ENCODE data around the gene PLD4. TPM values are rescaled to one million over a fixed set of nuclear protein-coding genes. Genes with fewer than 3 reads are reported as not detected.

PLD4 gene
- total RNA-seq, 1 donor from 2014 or later = 0.80 TPM

- ATAC-seq = peak; percentile 17
These were observed 31.7 kb downstream of the PLD4 start for GRCh38 chr14:104956290-104956890.

- ATAC-seq = peak; percentile 33
These were observed 32.8 kb downstream of the PLD4 start for GRCh38 chr14:104957146-104958113.

GRCh38 chr14:104964546-104964945 is 39.9 kb downstream of the PLD4 start:
- no peak for ATAC-seq

DNA sequence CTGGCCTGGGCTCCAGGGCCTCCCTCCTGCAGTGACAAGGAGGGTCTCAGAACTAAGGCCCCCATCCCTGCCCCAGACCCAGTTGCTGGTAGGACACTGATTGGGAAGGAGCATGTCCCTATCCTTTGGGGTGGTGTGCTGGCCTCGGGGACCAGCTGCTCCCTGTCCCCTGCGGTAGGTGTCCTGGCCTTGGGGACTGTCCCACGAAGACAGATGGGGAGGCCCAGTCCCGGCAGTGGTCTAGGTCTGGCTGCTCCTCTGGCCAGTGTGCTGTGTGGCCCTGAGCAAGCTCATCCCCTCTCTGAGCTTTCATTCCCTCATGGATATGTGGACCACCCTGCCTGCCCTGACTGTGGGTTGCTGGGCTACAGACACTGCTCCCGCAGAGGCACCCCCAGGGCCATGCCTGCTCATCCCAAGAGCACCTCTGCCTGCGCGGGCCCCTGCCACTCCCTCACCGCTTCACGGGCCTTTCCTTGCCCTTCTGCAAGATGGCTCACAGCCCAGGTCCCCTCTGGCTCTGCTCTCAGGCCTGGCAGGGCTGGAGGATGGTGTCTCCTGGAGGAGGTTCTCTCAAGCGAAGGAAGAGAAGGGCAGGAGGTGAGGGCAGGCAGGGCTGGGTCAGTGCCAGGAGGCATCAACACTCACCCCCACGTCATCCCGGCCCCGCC is 41.0 kb downstream of the PLD4 start:
- no peak for ATAC-seq

GRCh38 chr14:104966261-104966865 is 41.7 kb downstream of the PLD4 start:
- ATAC-seq = no peak

- ATAC-seq = peak; percentile 25
These were observed 42.3 kb downstream of the PLD4 start for GRCh38 chr14:104966981-104967385.

GRCh38 chr14:104967386-104968152 is 42.9 kb downstream of the PLD4 start:
- ATAC-seq = peak; percentile 77

GRCh38 chr14:104968153-104968527 is 43.5 kb downstream of the PLD4 start:
- peak; percentile 9 for ATAC-seq

DNA sequence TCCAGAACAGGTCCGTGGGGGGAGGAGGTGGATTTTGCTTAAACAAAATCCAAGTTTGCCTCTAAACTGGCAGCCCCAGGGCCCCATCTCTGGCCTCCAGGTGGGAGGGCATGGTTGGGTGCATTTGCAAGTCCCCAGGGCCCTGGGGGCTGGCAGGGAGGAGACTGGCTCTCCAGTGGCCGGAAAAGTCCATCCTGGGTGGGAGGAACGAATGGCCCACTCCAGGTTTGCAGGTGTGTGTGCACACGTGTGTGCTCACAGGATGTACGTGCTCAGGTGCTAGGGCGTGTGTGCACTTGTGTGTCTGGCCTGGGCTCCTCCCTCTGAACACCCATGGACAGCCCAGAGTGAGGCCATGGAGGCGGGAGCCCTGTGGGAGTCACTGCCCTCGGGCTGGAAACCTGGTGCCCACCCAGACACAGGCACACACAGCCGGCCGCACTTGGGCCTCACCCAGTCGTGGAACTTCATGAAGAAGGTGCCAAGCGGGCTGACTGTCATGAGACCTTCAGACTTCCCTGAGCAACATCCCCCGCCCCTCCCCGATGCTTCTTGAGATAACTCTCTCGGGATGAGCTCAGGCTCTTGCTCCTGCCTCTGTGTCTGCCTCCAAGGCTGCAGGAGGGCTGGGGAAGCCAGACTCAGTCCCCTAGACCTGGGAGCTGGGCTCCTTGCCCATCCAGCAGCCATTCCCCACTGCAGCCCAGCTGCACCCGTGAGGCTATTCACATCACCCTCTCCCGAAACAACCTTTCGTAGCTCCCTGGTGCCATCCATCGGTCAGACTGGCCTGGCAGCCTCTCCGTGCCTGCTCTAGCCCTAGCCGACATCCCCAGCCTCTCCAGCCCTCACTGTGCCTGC is 44.1 kb downstream of the PLD4 start:
- ATAC-seq = peak; percentile 48

DNA sequence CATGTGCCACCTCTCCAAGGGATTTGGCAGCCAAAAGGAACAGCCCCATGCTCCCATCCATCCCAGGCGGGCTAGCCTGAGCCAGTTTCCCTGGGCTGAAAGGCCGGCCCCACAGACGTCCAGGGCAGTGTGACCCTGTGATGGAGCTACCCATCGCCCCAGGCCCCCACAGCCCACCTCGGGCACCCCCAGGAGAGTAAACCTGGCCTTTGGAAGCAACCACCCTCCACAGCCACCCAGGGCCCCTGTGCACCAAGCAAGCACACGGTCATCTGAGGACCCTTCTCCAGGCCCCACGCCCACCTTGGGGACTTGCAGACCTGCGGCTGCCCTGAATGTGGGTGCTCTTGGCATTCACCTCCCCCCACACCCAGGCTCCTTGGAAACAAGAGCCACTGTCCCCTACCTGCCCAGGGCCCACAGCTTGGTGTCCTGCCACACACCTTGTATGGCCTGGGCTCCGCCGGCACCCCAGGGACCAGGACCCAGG is 45.1 kb downstream of the PLD4 start:
- no peak for ATAC-seq

- ATAC-seq = peak; percentile 39
These were observed 45.8 kb downstream of the PLD4 start for GRCh38 chr14:104970231-104971068.

DNA sequence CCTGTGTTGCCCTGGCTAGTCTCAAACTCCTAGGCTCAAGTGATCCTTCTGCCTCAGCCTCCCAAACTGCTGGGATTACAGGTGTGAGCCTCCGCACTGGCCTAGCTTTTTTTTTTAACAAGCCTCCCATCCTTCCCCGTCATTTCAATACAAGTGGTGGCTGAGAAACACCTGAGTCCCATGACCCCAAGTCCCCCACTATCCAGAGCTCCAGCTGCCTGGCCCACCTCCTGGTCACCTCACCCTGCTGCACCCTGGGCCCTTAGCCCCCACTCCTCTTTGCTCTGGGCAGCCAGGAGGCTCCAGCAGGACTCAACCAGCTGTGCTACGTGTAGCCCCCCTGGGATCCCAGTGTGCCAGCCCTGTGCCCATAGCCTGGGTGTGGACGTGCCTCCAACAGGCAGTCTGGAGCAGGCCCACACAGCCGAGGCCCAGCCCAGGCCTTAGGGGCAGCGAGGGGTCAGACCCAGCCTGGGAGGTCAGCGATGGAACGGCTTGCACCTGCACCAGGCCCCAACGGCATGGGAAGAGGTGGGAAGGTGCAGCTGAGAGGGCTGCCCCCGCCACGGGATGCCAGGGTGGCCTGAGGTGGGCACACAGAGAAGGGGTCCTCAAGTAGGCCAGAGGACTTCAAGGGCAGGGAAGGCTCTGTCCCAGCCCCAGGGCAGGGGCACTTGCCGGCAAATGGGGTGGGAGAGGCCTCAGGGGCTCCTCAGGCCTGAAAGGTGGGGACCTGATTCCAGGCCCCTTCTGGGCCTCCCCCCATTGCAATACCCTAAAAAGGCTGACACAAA is 47.0 kb downstream of the PLD4 start:
- no peak for ATAC-seq

DNA sequence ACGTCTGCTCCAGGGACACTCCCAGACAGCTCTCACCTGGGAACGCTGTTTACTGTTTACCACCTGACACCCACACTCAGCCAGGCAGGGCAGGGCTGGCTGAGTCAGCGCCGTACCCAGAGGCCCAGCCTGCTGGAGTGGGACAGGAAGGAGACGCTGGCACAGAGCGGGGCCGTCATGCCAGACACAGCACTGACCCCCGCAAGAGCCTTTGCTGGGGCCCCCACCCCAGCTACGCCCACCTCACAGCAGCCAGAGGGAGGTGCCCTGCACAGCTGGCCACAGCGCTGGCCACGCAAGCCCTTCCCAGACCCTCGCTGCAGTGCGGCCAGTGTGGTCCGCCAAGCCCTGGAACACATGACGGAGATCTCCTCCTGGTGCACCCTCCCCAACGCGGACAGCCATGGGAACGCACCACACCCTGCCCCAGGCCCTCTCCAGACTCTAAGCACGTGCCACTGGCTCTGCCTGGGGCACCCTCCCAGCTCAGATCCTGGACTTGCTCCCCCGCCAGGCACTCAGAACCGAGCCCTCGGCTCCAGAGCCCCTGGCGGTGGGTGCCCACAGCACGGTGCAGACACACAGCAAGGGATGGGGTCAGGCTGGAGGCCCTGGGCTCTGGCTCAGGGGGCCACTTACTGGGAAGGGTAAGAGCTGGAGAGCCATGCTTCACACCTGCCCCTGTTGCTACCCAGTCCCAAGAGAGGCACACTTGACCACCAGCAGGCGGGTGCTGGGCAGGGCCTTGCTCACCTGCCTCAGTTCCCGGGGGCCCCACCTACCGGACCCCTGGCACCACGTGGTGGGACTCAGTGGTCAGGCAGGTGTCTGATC is 47.8 kb downstream of the PLD4 start:
- peak; percentile 58 for ATAC-seq

DNA sequence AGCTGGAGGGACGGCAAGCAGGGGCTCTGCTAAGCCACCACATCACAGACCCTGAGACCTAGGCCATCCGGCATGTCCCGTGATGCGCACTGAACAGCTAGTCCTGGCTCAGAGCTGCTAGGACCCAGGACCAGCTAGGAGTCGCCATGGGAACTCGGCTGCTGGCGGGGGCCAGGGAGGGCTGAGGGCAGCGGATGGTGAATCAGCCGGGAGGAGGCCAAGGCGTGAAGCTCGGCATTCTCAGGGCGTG is 48.4 kb downstream of the PLD4 start:
- ATAC-seq = no peak

DNA sequence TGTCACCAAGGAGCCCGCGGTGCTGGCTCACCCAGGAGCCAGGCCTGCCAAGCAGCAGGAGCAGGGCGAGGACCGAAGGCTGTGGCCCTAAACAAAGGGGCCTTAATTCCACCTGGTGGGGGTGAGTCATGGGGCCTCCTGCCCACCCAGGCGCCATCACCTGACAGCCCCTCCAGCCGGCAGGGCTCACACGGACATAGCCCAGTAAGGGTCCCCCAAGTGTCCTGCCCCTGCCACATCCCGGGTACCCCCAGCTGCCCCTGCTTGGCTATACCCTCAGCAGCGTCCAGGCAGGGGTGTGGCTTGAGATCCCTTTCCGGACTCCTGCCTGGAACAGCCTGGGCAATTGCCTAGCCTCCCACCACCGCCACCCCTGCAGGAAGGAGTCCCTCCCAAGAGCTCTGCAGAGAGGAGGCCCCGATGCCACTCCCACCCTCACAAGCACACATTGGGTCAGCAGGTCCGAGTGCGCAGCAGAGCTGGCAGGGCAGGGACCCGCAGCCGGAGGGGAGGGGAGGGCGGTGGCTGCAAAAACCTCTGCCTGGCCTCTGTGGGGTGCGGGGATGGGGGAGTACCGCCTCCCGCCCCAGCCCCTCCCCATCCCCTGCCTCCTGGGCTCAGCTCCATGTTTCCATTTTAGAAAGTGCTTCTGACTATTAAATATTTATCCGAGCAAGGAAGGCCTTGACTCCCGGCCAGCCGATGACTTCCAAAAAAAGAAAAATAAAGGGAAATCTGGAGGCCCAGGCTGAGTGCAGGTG is 48.9 kb downstream of the PLD4 start:
- ATAC-seq = peak; percentile 71

- no peak for ATAC-seq
These were observed 49.5 kb downstream of the PLD4 start for GRCh38 chr14:104974146-104974541.

GRCh38 chr14:104974665-104975390 is 50.1 kb downstream of the PLD4 start:
- ATAC-seq = no peak

Data from esophagus mucosa (tissue), 1 donor.